GM21717 (cell line): ENCODE measurements around the gene CDH16.

Source experiments
- ATAC-seq: cut with Tn5 transposase; IDR thresholded peaks from one replicate; pipeline ENCODE4 v1.9.1; 2021; ENCODE audit warnings: mild to moderate bottlenecking, moderate library complexity; ENCODE audit not compliant: unreplicated experiment

The CDH16 gene

GRCh38 chr16:66930189-66930588, 11.5 kb upstream of the CDH16 start:
- no peak for ATAC-seq

GRCh38 chr16:66928702-66929388, 10.2 kb upstream of the CDH16 start:
- no peak for ATAC-seq

- no peak for ATAC-seq
Observed at GRCh38 chr16:66927918-66928649, 9.4 kb upstream of the CDH16 start.

GRCh38 chr16:66926961-66927436, 8.3 kb upstream of the CDH16 start:
- no peak for ATAC-seq

- ATAC-seq = no peak
Observed at GRCh38 chr16:66926171-66926947, 7.7 kb upstream of the CDH16 start.

GRCh38 chr16:66925322-66925840, 6.7 kb upstream of the CDH16 start, which contains the start of gene RRAD:
RRAD (minus strand) TSS chr16:66925535; CDS start chr16:66925179, 356 bp downstream.
- ATAC-seq = no peak

- no peak for ATAC-seq
Observed at GRCh38 chr16:66924527-66925321, 6.0 kb upstream of the CDH16 start.

- ATAC-seq = no peak
Observed at GRCh38 chr16:66923866-66924265, 5.2 kb upstream of the CDH16 start.

- no peak for ATAC-seq
Observed at GRCh38 chr16:66923247-66923731, 4.6 kb upstream of the CDH16 start.

GRCh38 chr16:66921729-66922450, 3.2 kb upstream of the CDH16 start:
- ATAC-seq = no peak

- ATAC-seq = no peak
Observed at GRCh38 chr16:66920924-66921680, 2.4 kb upstream of the CDH16 start.

GRCh38 chr16:66920299-66920590, 1.6 kb upstream of the CDH16 start:
- no peak for ATAC-seq

- no peak for ATAC-seq
Observed at GRCh38 chr16:66919569-66920298, 1.0 kb upstream of the CDH16 start.

- no peak for ATAC-seq
Observed at GRCh38 chr16:66918355-66918754, 330 bp downstream of the CDH16 start.

- no peak for ATAC-seq
Observed at GRCh38 chr16:66917741-66918140, 944 bp downstream of the CDH16 start.

GRCh38 chr16:66916518-66916917, 2.2 kb downstream of the CDH16 start:
- ATAC-seq = no peak

- no peak for ATAC-seq
Observed at GRCh38 chr16:66915041-66915440, 3.6 kb downstream of the CDH16 start.

- ATAC-seq = no peak
Observed at GRCh38 chr16:66914541-66914940, 4.1 kb downstream of the CDH16 start.
